Activated gamma-delta T cell treated with anti-CD3 and anti-CD28 coated beads, Interleukin-2, amount 50 U/mL, for 16 hours (primary cell): ENCODE results near the gene NTRK2.

ENCODE experiments used
- DNase-seq: peaks from one replicate; pipeline ENCODE4 v3.0.0-alpha.2; 2020; ENCODE audit warnings: low read depth

Gene NTRK2

DNA sequence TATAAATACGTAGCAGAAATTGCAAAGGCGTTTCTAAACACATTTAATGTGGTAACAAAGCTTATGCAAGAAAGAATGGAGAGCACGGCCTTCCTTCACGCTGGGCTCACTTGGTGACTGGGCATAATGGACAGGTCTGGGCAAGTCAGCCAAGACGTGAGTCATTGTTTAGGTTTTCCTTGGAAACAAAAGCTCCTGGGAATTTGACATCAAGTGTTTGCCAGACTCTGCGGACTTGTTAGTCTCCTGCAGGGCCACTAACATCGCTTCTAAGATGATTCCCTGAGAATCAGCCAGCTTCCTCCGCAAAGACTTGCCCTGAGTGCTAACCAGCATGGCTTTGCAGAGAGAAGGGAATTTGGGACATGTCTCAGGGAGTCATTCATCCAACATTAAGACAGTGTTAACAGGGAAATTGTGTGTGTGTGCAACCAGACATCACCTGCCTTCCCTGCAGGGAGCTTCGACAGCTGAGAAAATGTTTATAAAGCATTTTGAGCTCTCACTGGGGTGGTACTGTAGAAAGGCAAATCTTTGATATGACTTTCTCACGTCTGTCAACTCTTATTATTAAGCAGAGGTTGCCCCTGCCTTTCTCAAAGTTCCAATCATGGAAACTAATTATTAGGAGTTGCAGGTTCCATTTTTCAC lies 182.5 kb downstream of the NTRK2 start:
- no peak for DNase-seq

DNA sequence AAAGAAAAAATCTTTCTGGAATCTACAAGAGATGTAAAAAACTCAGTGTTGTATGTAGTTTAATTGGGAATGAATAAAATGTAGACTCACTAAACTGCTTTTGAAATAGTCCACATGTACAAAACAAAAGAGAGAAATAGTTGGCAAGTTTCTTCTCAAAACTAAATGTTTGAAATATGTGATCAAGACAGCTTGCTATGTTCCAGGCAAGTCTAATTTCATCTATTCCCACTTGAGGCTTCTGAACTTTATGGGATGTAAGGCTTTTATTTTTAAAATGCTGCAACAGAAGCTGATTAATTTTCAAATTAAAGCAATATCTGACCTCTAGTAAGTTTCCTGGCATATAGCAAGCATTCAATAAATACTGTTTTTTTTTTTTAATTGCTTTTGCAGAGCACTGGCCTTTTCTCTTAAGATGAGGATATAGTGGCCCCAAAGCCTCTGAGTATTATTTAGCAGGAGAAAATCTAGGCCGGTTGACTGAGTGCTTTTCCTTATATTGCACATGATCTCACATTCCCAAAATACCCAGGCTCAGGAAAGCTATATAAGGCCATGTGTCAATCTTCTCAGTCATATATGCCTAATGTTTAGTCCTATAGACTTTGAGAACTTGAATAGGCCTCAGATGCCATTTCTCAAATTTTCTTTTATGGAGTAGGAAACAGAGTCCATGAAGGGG lies 183.2 kb downstream of the NTRK2 start:
- DNase-seq: no peak

DNA sequence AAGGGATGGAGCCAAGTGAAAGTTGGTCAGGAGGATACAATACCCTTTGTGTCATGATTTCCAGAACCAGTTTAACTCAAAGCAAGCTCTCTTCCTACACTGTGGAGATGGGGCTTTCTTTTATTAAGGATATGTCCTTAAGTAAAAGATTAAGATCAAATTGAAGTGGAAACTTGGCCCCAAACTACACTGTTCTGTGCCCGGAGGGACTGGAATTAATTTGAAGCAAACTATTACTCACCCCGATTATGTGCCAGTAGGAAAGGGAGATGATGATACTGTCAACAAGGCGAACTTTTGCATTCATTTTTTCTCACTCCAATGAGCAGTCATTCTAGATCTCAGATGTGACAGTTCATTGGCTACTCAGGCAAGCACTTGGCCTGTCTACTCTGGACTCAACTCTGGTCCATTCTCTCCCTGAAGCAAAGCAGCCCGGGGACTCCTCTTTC lies 186.7 kb downstream of the NTRK2 start:
- DNase-seq: no peak

DNA sequence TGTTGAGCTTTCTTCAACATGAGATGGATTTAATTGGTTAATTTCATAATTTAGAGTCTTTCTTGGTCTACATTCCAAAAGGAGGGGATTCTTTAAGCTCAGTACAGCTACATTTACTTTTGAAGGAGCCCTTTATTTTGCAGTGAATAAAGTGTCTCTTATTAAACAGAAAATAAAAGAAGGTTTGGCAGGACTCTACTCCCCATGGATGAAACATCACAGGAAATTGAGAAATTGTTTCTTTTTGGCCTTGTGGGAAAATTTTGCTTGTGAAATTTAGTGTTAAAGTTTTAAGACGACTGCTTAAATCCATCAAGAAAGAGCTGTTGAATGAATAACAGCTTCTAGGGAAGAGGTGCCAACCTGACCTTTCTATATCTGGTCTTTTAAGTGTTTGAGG lies 187.7 kb downstream of the NTRK2 start:
- no peak for DNase-seq

DNA sequence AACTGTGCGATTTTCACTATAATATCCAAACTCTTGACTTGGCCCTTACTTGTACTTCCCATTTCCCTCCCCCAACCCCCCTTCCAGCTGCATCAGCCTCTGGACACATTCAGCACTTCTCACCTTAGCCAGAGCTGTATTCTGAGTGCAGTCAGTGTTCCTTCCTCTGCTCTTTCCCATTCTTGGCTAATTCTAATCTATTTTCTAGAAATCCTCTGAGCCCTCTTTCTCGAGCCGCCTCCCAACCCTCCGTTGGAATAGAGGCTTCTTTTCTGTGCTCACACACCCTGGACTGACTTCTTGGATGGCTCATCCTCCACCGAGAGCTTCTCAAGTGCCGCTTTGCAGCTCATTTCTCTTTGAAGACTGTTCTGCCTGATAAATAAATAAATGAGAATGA lies 188.8 kb downstream of the NTRK2 start:
- no peak for DNase-seq

DNA sequence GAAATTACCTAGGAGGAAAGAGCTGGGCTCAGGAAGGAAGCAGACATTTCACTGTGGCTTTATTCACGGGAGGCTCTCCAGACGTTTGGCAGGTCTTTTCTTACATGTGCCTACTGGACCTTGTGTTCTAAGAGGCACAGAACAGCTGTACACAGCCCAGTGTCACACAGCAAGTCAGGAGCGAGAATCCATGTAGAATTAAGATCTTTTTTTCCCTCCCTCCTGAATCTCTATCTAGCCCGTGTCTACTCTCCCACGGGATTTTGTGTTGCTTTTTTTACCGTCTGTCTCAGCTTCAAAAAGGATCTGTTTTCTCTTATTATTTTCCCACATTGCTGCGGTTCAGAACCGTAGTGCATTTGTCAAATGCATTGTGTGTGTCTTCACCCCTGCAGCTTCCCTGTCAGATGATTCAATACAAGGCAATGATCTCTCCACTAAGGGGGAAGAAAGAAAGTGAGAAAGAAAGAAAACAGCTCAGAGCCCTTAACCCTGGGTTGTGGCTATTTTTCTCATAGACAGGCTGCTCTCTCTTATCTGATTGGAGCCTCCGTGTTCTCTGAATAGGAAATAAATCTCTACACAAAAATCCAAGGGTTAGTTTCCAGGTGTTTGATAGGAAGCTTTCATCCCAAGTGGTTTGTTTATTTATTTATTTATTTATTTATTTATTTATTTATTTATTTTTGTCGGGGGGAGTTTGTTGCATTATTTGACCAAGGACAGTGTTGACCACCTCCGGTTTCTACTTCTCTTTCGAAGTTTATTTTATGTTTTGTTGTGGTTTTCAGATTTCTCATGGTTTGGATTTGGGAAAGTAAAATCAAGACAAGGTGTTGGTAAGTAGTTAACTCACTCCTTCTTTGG lies 191.0 kb downstream of the NTRK2 start:
- DNase-seq: no peak

DNA sequence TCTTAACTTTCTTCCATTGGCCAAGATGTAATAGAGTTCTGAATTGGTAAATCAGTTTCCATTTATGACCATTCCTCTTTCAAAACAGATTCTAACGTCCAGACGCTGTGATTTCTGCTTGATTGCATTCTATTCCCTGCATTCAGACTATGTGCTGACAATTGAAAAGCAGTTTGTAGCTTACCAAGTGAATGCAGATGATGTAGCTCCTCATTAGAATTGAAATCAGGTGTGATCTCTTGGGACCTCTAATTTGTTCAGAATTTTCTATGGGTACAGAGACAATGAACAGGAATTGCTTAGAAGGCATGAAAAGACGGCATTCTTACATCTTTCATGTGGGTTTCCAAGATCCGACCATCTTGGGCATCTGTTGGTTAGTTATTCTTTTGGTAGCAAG lies 191.9 kb downstream of the NTRK2 start:
- no peak for DNase-seq

DNA sequence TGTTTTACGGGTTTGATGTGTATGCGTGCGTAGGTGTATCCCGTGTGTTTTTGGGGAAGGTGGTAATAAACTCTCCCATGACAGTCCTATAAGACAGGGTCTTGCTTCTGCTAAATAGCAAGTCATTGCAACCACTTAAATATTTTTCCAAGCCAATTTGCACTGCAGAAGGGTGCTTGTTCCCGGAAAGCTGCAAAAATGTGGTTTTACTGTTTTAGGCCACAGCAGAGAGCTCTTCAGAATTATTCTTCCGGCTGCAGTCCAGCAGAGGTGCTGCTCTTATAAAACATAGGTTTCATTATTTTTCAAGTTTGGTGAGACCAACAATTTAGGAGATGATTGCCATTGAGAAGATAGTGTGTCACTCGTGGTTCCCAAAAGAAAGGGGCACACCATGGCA lies 192.8 kb downstream of the NTRK2 start:
- no peak for DNase-seq

DNA sequence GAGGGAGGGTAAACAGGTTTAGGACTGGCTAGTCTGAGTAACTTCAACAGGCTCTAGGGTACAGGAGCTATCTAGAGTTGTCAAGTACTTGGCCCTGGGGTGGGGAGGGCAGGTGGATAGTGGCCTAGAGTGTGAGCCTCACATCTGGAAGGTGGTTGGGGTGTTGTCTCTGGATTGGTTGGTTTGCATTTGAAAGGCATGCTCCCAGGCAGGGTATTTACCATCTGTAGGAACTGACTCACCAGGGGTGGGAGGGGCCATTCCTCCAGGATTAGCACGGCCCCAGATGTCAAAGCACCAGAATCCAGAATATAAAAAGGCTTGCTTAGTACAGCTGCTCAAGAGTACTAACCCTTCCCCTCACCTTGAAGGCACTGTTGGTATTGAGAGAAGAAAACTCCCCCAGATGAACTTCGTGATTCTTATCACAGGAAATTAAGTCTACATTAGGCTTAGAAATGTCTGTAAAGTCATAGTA lies 193.3 kb downstream of the NTRK2 start:
- no peak for DNase-seq

DNA sequence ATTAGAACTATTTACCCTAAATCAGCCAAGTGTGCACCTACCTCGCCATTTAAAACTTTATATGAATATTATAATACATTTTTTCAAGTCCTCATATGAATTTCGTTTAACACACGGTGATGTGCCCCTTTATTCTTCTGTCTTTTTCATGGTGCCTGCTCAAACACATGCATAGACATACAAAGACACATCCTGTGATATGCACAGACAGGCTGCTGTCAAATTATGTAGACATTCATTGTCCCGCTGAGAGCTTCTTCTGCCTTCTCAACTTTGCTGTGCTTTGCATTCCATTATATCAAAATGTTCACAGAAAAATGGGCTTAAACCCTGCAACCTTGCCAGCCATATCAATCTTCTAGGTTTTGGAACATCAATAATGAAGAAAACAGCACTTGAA lies 193.8 kb downstream of the NTRK2 start:
- no peak for DNase-seq

DNA sequence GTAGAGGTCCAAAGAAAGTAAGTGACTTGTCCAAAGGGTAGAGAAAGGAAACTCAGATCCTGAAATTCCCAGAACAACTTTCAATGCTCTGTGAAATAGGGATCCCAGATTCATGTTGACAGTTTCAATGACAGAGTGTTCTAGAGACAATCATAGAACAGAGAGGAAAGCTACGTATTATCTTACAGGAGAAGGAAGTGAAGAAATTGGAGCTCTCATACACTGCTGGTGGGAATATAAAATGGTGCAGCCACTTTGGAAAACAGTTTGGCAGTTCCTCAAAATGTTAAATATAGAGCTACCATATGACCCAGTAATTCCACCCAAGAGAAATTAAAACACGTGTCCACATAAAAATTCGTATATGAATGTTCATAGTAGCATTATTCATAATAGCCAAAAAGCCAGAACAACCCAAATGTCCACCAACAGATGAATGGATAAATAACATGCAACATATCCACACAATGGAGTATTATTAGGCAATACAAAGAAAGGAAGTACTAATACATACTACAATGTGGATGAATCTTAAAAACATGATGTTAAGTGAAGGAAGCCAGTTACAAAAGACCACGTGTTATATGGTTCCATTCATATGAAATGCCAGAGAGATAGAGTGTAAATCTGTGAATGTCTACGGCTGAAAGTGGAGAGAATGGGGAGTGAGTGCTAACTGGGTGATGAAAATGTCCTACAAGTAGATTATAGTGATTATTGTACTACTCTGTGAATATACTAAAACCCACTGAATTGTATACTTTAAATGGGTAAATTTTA lies 197.1 kb downstream of the NTRK2 start:
- DNase-seq: no peak

DNA sequence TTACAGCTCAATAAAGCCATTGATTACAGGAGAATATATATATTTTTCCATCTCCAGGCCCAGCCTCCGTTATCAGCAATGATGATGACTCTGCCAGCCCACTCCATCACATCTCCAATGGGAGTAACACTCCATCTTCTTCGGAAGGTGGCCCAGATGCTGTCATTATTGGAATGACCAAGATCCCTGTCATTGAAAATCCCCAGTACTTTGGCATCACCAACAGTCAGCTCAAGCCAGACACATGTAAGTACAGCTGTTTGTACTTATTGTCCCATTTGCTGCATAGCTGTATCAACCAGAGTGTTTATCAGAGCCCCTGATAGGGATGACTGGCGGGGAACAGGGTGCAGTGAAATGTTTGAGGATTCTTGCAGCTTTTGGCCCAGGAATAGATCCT lies 197.7 kb downstream of the NTRK2 start:
- DNase-seq: no peak

DNA sequence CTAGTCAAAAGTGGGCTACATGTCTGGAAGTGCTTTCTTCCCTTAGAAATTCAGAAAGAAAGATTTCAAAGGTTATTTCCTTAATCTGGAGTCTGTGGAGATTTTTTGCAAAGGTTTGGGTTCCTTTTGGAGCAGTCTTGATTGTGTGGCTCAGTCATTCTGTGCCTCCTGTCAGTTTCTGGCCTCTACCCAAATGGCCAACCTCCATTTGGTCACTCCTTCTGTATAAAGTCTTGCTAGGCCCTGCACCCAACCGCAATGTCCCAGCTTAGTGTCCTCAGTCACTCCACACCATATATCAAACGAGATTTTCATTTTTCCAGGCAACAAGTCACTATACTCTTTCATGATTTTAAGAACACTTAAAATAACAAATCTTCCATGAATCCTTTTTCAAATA lies 199.6 kb downstream of the NTRK2 start:
- DNase-seq: no peak

DNA sequence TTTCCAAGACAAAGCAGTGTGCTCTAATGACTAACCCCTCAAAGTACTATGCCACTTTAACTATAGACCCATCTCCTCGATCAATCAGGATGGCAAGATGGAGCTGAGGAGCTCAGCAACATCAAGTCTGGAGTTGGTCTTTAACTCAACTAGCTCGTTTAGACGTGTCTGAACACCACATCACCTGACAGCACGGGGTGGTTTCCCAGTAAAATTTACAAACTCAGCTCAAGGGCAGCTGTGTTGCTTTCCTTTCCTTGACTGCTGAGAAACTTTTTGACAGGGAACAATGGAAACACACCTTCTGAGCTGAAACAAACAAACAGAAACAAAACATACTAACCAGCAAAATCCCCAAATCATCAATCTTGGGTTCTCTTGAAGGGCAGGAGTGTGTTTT lies 202.5 kb downstream of the NTRK2 start:
- no peak for DNase-seq

DNA sequence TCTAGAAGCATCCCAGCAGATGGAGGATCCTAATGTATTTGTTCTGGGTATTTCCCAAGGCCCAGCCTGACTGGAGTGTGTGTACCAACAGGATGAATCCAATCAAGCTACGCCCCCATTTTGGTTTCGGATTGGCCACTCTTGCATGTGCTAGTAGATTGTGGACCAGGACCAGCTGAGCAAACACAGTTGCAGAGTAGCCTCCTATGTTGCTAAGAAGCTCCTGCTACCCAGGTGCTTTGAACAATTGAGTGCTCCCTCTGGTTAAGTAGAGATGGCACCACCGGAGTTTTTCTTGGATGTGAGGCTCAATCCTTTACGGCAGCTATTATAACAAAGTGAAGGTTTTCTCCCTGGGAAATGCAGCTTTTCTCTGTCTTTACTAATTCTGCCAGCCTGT lies 204.5 kb downstream of the NTRK2 start:
- DNase-seq: no peak

DNA sequence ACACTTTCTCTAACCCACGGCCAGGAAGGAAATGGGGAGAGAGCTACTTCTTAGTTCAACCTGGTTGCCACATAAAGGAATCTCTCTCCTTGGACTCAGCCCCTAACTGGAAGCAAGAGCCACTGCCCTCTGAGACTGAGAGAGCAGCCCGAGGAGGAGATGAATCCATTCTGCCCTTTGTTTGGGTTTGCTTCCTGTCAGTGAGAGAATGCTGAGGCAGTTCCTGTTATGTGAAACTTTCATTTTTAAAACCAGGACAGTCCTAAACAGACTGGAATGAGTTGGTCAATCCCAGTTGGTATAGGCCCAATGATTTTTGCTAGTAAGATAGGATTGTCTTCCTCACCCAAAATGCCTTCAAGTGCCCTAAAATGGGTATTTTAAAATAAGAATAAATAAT lies 205.1 kb downstream of the NTRK2 start:
- DNase-seq: no peak

DNA sequence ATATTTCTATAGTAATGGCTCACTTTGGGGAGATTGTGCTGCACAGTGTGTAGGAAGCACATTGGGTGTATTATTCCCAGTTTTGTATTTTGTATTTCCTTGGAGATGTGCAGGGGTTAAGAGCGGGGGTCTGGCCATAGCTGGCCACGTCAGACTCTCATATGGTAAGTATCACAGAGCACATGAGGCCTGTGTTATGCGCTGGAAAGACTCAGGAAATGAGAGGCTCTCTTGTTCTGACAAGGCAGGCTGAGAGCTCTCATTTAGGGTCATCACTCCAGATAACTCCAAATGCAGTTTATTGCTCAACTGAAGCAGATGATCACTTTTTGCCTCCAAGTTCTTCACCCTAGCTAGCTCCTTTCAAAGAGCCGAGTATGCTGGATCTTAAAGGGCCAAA lies 205.7 kb downstream of the NTRK2 start:
- no peak for DNase-seq

DNA sequence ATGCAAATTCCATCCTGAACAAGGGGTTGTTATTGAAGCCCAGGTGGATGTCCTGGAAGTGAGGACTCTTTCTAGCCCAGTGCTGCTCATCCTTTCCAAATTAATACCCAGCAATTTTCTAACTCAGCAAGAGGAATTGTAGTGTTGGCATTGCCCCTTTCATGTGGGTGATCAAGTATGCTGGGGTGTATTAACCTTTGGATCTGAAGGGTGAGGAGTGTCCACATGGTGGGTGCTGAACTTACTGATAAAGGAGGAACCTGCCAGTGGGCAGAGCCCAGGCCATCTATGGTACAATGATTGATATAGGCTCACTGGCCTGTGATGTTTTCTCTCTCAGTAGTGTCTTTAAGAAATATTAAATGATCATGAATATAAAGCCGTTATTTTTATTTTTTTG lies 210.1 kb downstream of the NTRK2 start:
- DNase-seq: no peak

DNA sequence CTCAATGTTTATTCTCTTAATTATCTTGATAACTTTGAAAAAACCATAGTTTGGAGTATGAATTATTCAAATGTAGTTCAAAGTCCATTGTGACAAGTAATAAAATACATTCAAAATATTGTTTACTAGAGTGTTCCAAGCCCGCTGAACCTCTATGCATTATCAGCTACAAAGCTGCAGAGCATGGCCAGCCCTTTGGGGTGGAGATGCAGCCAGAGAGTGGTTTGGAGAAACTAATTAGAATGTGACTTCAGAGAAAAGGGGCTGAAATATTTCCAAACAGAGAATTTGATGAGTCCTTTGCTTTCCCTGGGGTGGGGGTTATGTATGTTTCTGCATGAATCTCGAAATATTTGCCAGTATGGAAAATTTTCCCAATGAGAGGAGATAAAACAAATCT lies 211.3 kb downstream of the NTRK2 start:
- no peak for DNase-seq

DNA sequence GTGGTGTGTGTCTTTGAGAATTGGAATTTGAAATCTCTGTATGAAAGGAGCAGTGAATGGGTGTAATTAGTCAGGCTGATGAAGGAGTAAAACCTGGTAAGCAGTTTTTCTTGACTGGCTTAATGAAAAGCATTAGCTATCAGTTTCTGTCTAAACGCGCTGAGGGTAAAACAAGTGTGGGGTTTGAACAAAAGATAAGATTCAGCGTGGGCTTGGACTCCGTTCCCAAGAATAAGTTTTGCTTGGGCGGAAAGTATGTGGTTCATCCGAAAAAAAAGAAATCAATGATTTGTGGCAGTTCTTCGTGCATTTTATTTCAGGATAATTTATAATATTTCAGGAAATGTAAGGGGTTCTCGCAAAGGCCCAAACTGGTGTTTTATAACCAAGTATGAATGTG lies 217.3 kb downstream of the NTRK2 start:
- DNase-seq: no peak

DNA sequence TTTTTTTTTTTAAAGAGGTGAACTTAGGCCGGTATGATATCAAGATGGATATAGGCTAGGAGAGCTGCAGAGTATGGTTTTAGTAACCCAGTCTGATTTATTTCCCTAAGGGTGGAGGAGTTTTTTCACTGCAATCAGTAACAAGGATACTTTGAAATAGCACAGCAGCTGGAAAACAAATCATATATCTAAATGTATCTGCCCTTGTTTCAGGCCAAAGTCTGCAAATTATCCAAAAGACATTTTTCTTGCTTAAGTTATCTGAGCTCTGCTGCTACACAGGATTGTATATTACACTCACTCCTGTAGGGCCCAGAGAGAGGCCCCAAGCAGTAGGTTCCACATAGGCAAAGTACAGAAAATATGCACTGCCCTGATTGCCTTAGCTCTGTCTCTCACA lies 222.4 kb downstream of the NTRK2 start:
- DNase-seq: no peak

DNA sequence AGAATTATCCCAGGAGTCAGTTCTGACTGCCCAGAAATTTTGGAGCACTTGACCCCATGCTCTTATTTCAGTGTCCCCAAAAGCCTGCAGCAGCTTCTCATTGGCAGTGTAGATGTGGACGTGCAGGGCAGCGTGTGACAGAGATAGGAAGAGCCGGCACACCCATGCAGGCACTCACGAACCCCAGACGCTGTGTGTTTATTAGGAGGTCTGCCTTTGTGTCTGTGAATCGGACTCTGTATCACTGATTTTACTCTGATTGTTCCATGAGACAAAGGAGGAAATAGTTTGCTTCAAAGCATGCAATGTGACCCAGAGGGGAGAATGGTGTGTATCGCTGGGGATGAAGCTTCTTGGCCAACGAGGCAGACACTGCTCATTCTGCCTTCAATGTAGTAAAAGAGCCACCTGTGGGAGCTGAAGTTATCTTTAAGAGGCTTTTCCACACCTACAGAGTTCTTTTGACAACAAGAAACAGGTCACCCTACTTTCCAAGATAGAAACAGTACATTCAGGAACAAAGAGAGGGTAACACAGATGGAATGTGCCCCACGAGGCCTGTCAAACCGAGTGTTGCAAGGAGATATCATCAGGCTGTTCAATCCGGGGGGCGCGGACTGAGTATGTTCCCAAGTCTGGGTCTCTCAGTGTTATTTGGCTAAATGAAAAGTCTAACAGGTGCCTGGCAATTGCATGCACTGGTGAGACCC lies 224.0 kb downstream of the NTRK2 start:
- DNase-seq: no peak
